ENCODE data around the gene HCFC1. TPM values are rescaled to one million over a fixed set of nuclear protein-coding genes. Genes with fewer than 3 reads are reported as not detected.
A peak's percentile ranks its signal among the peaks of the same experiment; 100 is the strongest.

The HCFC1 gene
- 37.0 TPM for polyA plus RNA-seq (2013, experiment 1 of 2)
- 39.4 TPM for polyA plus RNA-seq (2013, experiment 2 of 2)

- Histone ChIP-seq H4K8ac (ENCODE audit: low read depth, low read length) (peak within 1 kb of the TSS; percentile 3), H4K91ac (ENCODE audit: low read depth, low read length, poor library complexity) (no peak within 1 kb of the TSS), H3K18ac (ENCODE audit: low read length) (peak within 1 kb of the TSS; percentile 99), H2BK5ac (ENCODE audit: low read length) (peak within 1 kb of the TSS; percentile 87), H3K14ac (ENCODE audit: low read length) (peak within 1 kb of the TSS; percentile 71), H3K27me3 (ENCODE audit: control insufficient read depth in 3 of 3, insufficient read depth in 3 of 3, low read depth in 1 of 3, low read length in 3 of 3) (peaks cover 0 to 18% (median 0%) of the 10 kb centered on the region in 3 experiments), H2BK12ac (ENCODE audit: low read length) (no peak within 1 kb of the TSS), H3K9ac (ENCODE audit: low read depth, low read length, poor library complexity) (peak within 1 kb of the TSS; percentile 93), H3K4me1 (ENCODE audit: control insufficient read depth in 2 of 2, insufficient read depth in 1 of 2, low read depth in 1 of 2, low read length in 2 of 2) (peaks cover 18 to 32% of the 10 kb centered on the region in 2 donors), H3K36me3 (replicated peaks in 1 of 2; ENCODE audit: control insufficient read depth in 2 of 2, insufficient read depth in 2 of 2, low read length in 2 of 2) (peaks cover 0 to 30% of the 10 kb centered on the region in 2 donors), H2BK15ac (ENCODE audit: low read length) (peak within 1 kb of the TSS; percentile 75), H3K23ac (ENCODE audit: low read depth, low read length, poor library complexity) (peak within 1 kb of the TSS; percentile 85), H3K4ac (ENCODE audit: low read length) (peak within 1 kb of the TSS; percentile 76), H3K4me3 (ENCODE audit: low read length in 2 of 2) (peak within 1 kb of the TSS; percentile 66 to 88), H3K4me2 (ENCODE audit: insufficient read depth, low read length, poor library complexity, severe bottlenecking) (peak within 1 kb of the TSS; percentile 57), H2AFZ (ENCODE audit: low read length) (peak within 1 kb of the TSS; percentile 78), H3K79me1 (ENCODE audit: low read depth, low read length) (peaks cover 8% of the 10 kb centered on the region), H2AK5ac (ENCODE audit: low read depth, low read length) (peak within 1 kb of the TSS; percentile 94), H3K9me3 (replicated peaks in 1 of 2; ENCODE audit: control insufficient read depth in 2 of 2, insufficient read depth in 1 of 2, low read depth in 1 of 2, low read length in 2 of 2) (no peaks in the 10 kb centered on the region), H2BK120ac (ENCODE audit: low read depth, low read length) (peak within 1 kb of the TSS; percentile 91), H3K27ac (replicated peaks; ENCODE audit: low read length) (peak within 1 kb of the TSS; percentile 99)
- no CpG with 5 or more reads among the region's 96 CpGs for WGBS, 2 donors (ENCODE audit: extremely low coverage in 2 of 2, insufficient read length in 2 of 2, insufficient replicate concordance in 1 of 2)
- peak; percentile 88 for DNase-seq (ENCODE audit: low spot score)
Measured at GRCh38 chrX:153971450-153972367, at the start of gene HCFC1. Gene HCFC1 (minus strand): TSS chrX:153971818. CDS start chrX:153970840, 978 bp downstream.

GRCh38 chrX:154021131-154021611, 49.6 kb upstream of the HCFC1 start:
- no peak overlapping the region for H2AK5ac ChIP-seq (ENCODE audit: low read depth, low read length)
- H2BK120ac ChIP-seq (ENCODE audit: low read depth, low read length), result no peak overlapping the region
- whole genome bisulfite sequencing, 2 donors (ENCODE audit: extremely low coverage in 2 of 2, insufficient read length in 2 of 2, insufficient replicate concordance in 1 of 2), result no CpG with 5 or more reads among the region's 11 CpGs
- no peak overlapping the region for H4K8ac ChIP-seq (ENCODE audit: low read depth, low read length)
- no peak overlapping the region for H2BK12ac ChIP-seq (ENCODE audit: low read length)
- H3K4me2 ChIP-seq (ENCODE audit: insufficient read depth, low read length, poor library complexity, severe bottlenecking), result no peak overlapping the region
- no peak overlapping the region for H2AFZ ChIP-seq (ENCODE audit: low read length)
- H3K9ac ChIP-seq (ENCODE audit: low read depth, low read length, poor library complexity), result peak overlapping the region; percentile 44
- H3K36me3 ChIP-seq (replicated peaks in 1 of 2; ENCODE audit: control insufficient read depth in 2 of 2, insufficient read depth in 2 of 2, low read length in 2 of 2), result peaks cover 0 to 25% of the 10 kb centered on the region in 2 donors
- H3K79me1 ChIP-seq (ENCODE audit: low read depth, low read length), result peaks cover 12% of the 10 kb centered on the region
- H3K27me3 ChIP-seq (ENCODE audit: control insufficient read depth in 3 of 3, insufficient read depth in 3 of 3, low read depth in 1 of 3, low read length in 3 of 3), result peaks cover 0 to 51% (median 0%) of the 10 kb centered on the region in 3 experiments
- H3K4me1 ChIP-seq (ENCODE audit: control insufficient read depth in 2 of 2, insufficient read depth in 1 of 2, low read depth in 1 of 2, low read length in 2 of 2), result peaks cover 7 to 16% of the 10 kb centered on the region in 2 donors
- no peak for DNase-seq (ENCODE audit: low spot score)
- no peaks in the 10 kb centered on the region for H3K9me3 ChIP-seq (replicated peaks in 1 of 2; ENCODE audit: control insufficient read depth in 2 of 2, insufficient read depth in 1 of 2, low read depth in 1 of 2, low read length in 2 of 2)
- no peak overlapping the region for H3K27ac ChIP-seq (replicated peaks; ENCODE audit: low read length)
- H4K91ac ChIP-seq (ENCODE audit: low read depth, low read length, poor library complexity), result no peak overlapping the region
- no peak overlapping the region for H3K4ac ChIP-seq (ENCODE audit: low read length)
- no peak overlapping the region for H2BK15ac ChIP-seq (ENCODE audit: low read length)
- H3K18ac ChIP-seq (ENCODE audit: low read length), result no peak overlapping the region
- H3K4me3 ChIP-seq (ENCODE audit: low read length in 2 of 2), result no peak overlapping the region
- H2BK5ac ChIP-seq (ENCODE audit: low read length), result no peak overlapping the region
- no peak overlapping the region for H3K23ac ChIP-seq (ENCODE audit: low read depth, low read length, poor library complexity)
- no peak overlapping the region for H3K14ac ChIP-seq (ENCODE audit: low read length)

GRCh38 chrX:154020536-154021115, 49.0 kb upstream of the HCFC1 start:
- H3K18ac ChIP-seq (ENCODE audit: low read length), result peak overlapping the region; percentile 81
- DNase-seq (ENCODE audit: low spot score), result no peak
- H3K9ac ChIP-seq (ENCODE audit: low read depth, low read length, poor library complexity), result peak overlapping the region; percentile 84
- H3K27me3 ChIP-seq (ENCODE audit: control insufficient read depth in 3 of 3, insufficient read depth in 3 of 3, low read depth in 1 of 3, low read length in 3 of 3), result peaks cover 0 to 49% (median 0%) of the 10 kb centered on the region in 3 experiments
- no peak overlapping the region for H2BK5ac ChIP-seq (ENCODE audit: low read length)
- H3K4me3 ChIP-seq (ENCODE audit: low read length in 2 of 2), result peak overlapping the region in 1 of 2 donors; percentile 59
- H2BK15ac ChIP-seq (ENCODE audit: low read length), result no peak overlapping the region
- peaks cover 0 to 30% of the 10 kb centered on the region in 2 donors for H3K36me3 ChIP-seq (replicated peaks in 1 of 2; ENCODE audit: control insufficient read depth in 2 of 2, insufficient read depth in 2 of 2, low read length in 2 of 2)
- H4K8ac ChIP-seq (ENCODE audit: low read depth, low read length), result peak overlapping the region; percentile 3
- H3K4me2 ChIP-seq (ENCODE audit: insufficient read depth, low read length, poor library complexity, severe bottlenecking), result peak overlapping the region; percentile 54
- H3K4ac ChIP-seq (ENCODE audit: low read length), result no peak overlapping the region
- no peak overlapping the region for H2BK120ac ChIP-seq (ENCODE audit: low read depth, low read length)
- H2AK5ac ChIP-seq (ENCODE audit: low read depth, low read length), result no peak overlapping the region
- no peak overlapping the region for H4K91ac ChIP-seq (ENCODE audit: low read depth, low read length, poor library complexity)
- no peak overlapping the region for H3K23ac ChIP-seq (ENCODE audit: low read depth, low read length, poor library complexity)
- H3K14ac ChIP-seq (ENCODE audit: low read length), result no peak overlapping the region
- H3K9me3 ChIP-seq (replicated peaks in 1 of 2; ENCODE audit: control insufficient read depth in 2 of 2, insufficient read depth in 1 of 2, low read depth in 1 of 2, low read length in 2 of 2), result no peaks in the 10 kb centered on the region
- peaks cover 7 to 16% of the 10 kb centered on the region in 2 donors for H3K4me1 ChIP-seq (ENCODE audit: control insufficient read depth in 2 of 2, insufficient read depth in 1 of 2, low read depth in 1 of 2, low read length in 2 of 2)
- WGBS, 2 donors (ENCODE audit: extremely low coverage in 2 of 2, insufficient read length in 2 of 2, insufficient replicate concordance in 1 of 2), result no CpG with 5 or more reads among the region's 9 CpGs
- H3K27ac ChIP-seq (replicated peaks; ENCODE audit: low read length), result peak overlapping the region; percentile 59
- no peak overlapping the region for H2BK12ac ChIP-seq (ENCODE audit: low read length)
- no peak overlapping the region for H2AFZ ChIP-seq (ENCODE audit: low read length)
- H3K79me1 ChIP-seq (ENCODE audit: low read depth, low read length), result peaks cover 12% of the 10 kb centered on the region
